ENCODE measurements around the gene OTUB2. TPM values are rescaled to one million over a fixed set of nuclear protein-coding genes. Genes with fewer than 3 reads are reported as not detected.

Gene OTUB2
- total RNA-seq, 4 donors from 2014 or later: 0.21 to 0.66 (median 0.60) TPM; not detected in 1

- H3K27ac ChIP-seq: no peak overlapping the region
- H3K36me3 ChIP-seq: no peaks in the 10 kb centered on the region
- DNase-seq (ENCODE audit: low spot score in 2 of 2): no peak
- 68 to 83% methylated on average over 11 of the region's 11 CpGs for WGBS, 2 donors
- H3K9me3 ChIP-seq: peaks cover 0 to 3% (median 0%) of the 10 kb centered on the region in 4 donors
- no peaks in the 10 kb centered on the region for H3K27me3 ChIP-seq
- peaks cover 0 to 9% (median 8%) of the 10 kb centered on the region in 4 donors for H3K4me1 ChIP-seq
- TF ChIP-seq, protein P1, sequence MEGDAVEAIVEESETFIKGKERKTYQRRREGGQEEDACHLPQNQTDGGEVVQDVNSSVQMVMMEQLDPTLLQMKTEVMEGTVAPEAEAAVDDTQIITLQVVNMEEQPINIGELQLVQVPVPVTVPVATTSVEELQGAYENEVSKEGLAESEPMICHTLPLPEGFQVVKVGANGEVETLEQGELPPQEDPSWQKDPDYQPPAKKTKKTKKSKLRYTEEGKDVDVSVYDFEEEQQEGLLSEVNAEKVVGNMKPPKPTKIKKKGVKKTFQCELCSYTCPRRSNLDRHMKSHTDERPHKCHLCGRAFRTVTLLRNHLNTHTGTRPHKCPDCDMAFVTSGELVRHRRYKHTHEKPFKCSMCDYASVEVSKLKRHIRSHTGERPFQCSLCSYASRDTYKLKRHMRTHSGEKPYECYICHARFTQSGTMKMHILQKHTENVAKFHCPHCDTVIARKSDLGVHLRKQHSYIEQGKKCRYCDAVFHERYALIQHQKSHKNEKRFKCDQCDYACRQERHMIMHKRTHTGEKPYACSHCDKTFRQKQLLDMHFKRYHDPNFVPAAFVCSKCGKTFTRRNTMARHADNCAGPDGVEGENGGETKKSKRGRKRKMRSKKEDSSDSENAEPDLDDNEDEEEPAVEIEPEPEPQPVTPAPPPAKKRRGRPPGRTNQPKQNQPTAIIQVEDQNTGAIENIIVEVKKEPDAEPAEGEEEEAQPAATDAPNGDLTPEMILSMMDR (IDR thresholded peaks at IDR 0.05): no peak
- TF ChIP-seq POLR2A (IDR thresholded peaks at IDR 0.05): no peak
- no peak for TF ChIP-seq EP300 (IDR thresholded peaks at IDR 0.05)
- no peak overlapping the region for H3K4me3 ChIP-seq
Measured at GRCh38 chr14:93980456-93981201, 45.5 kb upstream of the OTUB2 start.

- H3K27ac ChIP-seq: peak overlapping the region in 1 of 4 donors; percentile 40
- H3K4me3 ChIP-seq: no peak overlapping the region
- no peaks in the 10 kb centered on the region for H3K36me3 ChIP-seq
- no peak for DNase-seq (ENCODE audit: low spot score in 2 of 2)
- H3K9me3 ChIP-seq: peaks cover 0 to 3% (median 0%) of the 10 kb centered on the region in 4 donors
- 92 to 96% methylated on average over 9 of the region's 9 CpGs for WGBS, 2 donors
- no peaks in the 10 kb centered on the region for H3K27me3 ChIP-seq
- no peak for TF ChIP-seq EP300 (IDR thresholded peaks at IDR 0.05)
- no peak for TF ChIP-seq POLR2A (IDR thresholded peaks at IDR 0.05)
- H3K4me1 ChIP-seq: peaks cover 0 to 7% (median 5%) of the 10 kb centered on the region in 4 donors
Measured at GRCh38 chr14:93981316-93982229, 44.6 kb upstream of the OTUB2 start.

- TF ChIP-seq EP300 (IDR thresholded peaks at IDR 0.05) (no peak), POLR2A (IDR thresholded peaks at IDR 0.05) (no peak)
- TF ChIP-seq, protein P1 (IDR thresholded peaks at IDR 0.05): no peak
- no peak for DNase-seq (ENCODE audit: low spot score in 2 of 2)
- H3K27me3 ChIP-seq: no peaks in the 10 kb centered on the region
- 75 to 77% methylated on average over 10 of the region's 10 CpGs for WGBS, 2 donors
- peak overlapping the region in 1 of 4 donors; percentile 12 for H3K27ac ChIP-seq
- no peaks in the 10 kb centered on the region for H3K36me3 ChIP-seq
- H3K4me3 ChIP-seq: no peak overlapping the region
- H3K9me3 ChIP-seq: peaks cover 0 to 3% (median 0%) of the 10 kb centered on the region in 4 donors
- peaks cover 0 to 5% (median 0%) of the 10 kb centered on the region in 4 donors for H3K4me1 ChIP-seq
Measured at GRCh38 chr14:93982230-93983007, 43.7 kb upstream of the OTUB2 start.

GRCh38 chr14:93984070-93984469 is 42.1 kb upstream of the OTUB2 start:
- no peaks in the 10 kb centered on the region for H3K27me3 ChIP-seq
- DNase-seq (ENCODE audit: low spot score in 2 of 2): no peak
- TF ChIP-seq, protein P1 (IDR thresholded peaks at IDR 0.05): no peak
- TF ChIP-seq EP300 (IDR thresholded peaks at IDR 0.05): no peak
- no peak for TF ChIP-seq POLR2A (IDR thresholded peaks at IDR 0.05)
- H3K4me3 ChIP-seq: no peak overlapping the region
- no peaks in the 10 kb centered on the region for H3K36me3 ChIP-seq
- no peaks in the 10 kb centered on the region for H3K9me3 ChIP-seq
- no peaks in the 10 kb centered on the region for H3K4me1 ChIP-seq
- 65 to 89% methylated on average over 1 to 2 of the region's 3 CpGs for WGBS, 2 donors
- no peak overlapping the region for H3K27ac ChIP-seq

DNA sequence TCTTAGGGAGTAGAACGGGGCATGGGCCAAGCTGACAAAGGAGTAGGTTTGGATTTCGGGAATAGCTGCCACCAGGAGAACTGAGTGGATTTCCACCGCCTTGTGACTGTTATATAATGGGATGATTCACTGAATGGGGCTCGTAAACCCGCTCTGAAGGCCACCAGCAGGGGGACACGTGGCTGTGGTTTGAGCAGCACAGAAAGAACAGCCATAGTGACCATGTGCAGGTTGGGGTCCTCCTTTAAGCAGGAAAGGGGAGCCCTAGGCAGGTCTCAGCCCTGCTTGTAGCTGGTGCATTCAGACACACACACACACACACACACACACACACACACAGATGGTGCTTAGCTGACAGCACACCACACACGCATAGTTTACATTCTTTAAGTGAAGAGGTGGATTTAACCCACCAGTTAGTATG is 41.1 kb upstream of the OTUB2 start:
- DNase-seq (ENCODE audit: low spot score in 2 of 2): no peak
- TF ChIP-seq, protein P1 (IDR thresholded peaks at IDR 0.05): peak in 1 of 5 experiments; percentile 25
- TF ChIP-seq POLR2A (IDR thresholded peaks at IDR 0.05) (no peak), EP300 (IDR thresholded peaks at IDR 0.05) (peak in 1 of 2 donors; percentile 8)
- Histone ChIP-seq H3K4me1 (no peaks in the 10 kb centered on the region), H3K4me3 (no peak overlapping the region), H3K27ac (no peak overlapping the region), H3K36me3 (no peaks in the 10 kb centered on the region), H3K27me3 (no peaks in the 10 kb centered on the region), H3K9me3 (no peaks in the 10 kb centered on the region)
- WGBS, 2 donors: 21 to 32% methylated on average over 6 to 7 of the region's 7 CpGs
